Measurements from ENCODE around the gene ODF2. TPM values are rescaled to one million over a fixed set of nuclear protein-coding genes. Genes with fewer than 3 reads are reported as not detected.
"Not testable (repeated sequence)": the region's sequence is repeated elsewhere in the genome, so short reads cannot be mapped to it uniquely, and the experiment has no call there.

The ODF2 gene
- total RNA-seq, 1 donor from 2014 or later, result 32.6 TPM

DNA sequence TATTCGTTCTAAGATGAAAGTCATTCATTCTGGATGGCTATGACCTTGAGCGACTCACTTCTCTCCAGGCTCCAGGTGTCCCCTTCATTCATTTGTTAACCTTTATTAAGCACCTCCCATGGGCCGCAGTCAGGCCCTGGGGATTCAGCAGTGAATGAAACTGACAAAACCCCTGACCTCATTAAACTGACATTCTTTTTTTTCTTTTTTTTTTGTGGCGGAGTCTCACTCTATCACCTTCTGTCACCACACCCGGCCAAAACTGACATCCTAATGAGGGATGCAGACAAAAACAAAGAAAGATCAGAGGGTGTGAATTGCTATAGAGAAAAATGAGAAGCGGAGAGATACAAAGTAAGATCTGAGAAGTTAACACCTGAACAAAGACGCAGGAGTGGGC lies 16.5 kb upstream of the ODF2 start:
- H3K4me3 ChIP-seq (ENCODE audit: low read depth, low read length), result no peak overlapping the region
- TF ChIP-seq, protein P1, sequence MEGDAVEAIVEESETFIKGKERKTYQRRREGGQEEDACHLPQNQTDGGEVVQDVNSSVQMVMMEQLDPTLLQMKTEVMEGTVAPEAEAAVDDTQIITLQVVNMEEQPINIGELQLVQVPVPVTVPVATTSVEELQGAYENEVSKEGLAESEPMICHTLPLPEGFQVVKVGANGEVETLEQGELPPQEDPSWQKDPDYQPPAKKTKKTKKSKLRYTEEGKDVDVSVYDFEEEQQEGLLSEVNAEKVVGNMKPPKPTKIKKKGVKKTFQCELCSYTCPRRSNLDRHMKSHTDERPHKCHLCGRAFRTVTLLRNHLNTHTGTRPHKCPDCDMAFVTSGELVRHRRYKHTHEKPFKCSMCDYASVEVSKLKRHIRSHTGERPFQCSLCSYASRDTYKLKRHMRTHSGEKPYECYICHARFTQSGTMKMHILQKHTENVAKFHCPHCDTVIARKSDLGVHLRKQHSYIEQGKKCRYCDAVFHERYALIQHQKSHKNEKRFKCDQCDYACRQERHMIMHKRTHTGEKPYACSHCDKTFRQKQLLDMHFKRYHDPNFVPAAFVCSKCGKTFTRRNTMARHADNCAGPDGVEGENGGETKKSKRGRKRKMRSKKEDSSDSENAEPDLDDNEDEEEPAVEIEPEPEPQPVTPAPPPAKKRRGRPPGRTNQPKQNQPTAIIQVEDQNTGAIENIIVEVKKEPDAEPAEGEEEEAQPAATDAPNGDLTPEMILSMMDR (conservative IDR thresholded peaks at IDR 0.05; ENCODE audit: low read depth, low read length), result no peak
- DNase-seq (ENCODE audit: low read depth), result no peak

DNA sequence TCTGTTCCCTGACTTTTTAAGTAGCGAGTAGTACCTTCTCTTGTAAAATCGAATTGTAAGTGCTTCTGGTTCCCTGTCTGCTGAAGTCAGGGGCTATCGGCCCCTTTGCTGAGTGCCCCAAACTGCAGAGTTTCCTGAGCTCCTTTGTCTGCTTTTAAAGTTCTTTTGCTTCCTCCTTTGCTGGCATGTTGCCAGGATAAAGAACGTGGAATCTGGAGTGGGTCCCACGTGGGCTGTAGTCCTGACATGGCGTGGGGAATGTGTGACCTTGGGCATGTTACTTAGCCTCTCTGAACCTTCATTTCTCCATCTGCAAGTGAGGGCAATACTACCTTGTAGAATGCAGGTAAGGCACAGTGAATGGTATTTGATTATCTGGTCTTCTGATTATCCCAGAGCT lies 13.7 kb upstream of the ODF2 start:
- TF ChIP-seq, protein P1 (conservative IDR thresholded peaks at IDR 0.05; ENCODE audit: low read depth, low read length), result no peak
- H3K4me3 ChIP-seq (ENCODE audit: low read depth, low read length), result no peak overlapping the region
- DNase-seq (ENCODE audit: low read depth), result no peak

DNA sequence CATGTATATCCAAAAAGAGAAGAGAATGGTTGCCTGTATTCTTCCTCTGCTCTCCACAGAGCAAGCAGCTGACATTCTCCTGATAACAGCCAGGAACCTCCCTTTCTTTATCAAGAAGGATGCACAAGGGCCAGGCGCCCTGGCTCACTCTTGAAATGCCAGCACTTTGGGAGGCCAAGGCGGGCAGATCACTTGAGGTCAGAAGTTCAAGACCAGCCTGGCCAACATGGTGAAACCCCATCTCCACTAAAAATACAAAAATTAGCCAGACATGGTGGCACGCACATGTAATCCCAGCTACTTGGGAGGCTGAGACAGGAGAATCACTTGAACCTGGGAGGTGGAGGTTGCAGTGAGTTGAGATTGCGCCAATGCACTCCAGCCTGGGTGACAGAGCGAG lies 9.3 kb upstream of the ODF2 start:
- not testable (repeated sequence) for H3K4me3 ChIP-seq (ENCODE audit: low read depth, low read length)

DNA sequence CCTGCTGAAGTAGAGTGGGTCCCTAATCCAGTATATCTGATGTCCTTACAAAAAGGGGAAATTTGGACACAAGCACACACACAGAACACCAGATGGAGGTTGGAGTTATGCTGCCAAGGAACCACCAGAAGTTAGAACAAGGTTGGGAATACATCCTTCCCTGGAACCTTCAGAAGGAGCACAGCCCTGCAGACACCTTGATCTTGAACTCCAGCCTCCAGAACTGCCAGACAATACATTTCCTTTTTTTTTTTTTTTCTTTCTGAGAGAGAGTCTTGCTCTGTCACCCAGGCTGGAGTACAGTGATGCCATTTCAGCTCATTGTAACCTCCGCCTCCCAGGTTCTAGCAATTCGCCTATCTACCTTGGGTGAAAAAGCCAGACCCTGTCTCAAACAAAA lies 7.1 kb upstream of the ODF2 start:
- no peak overlapping the region for H3K4me3 ChIP-seq (ENCODE audit: low read depth, low read length)
- TF ChIP-seq, protein P1 (conservative IDR thresholded peaks at IDR 0.05; ENCODE audit: low read depth, low read length), result no peak
- DNase-seq (ENCODE audit: low read depth), result no peak

More for the DNA sequence above, 9.3 kb upstream of the ODF2 start:
- DNase-seq (ENCODE audit: low read depth), result not testable (repeated sequence)

DNA sequence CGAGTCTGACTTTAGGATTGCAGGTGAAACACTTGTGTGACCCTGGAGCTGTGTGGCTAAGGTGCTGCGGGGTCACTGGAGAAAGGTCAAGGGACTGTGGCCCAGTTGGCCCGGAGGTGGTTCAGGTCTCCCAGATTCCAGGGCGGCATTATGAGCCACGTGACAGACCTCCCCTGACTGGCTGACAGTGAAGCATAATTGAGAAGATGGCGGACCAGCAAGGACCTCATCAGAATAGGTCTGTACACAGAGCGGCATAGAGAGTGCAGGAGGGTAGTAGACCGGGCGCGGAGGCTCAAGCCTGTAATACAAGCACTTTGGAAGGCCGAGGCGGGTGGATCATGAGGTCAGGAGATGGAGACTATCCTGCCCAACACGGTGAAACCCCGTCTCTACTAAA lies 815 bp upstream of the ODF2 start:
- DNase-seq (ENCODE audit: low read depth), result no peak
- TF ChIP-seq, protein P1 (conservative IDR thresholded peaks at IDR 0.05; ENCODE audit: low read depth, low read length), result no peak
- no peak overlapping the region for H3K4me3 ChIP-seq (ENCODE audit: low read depth, low read length)

DNA sequence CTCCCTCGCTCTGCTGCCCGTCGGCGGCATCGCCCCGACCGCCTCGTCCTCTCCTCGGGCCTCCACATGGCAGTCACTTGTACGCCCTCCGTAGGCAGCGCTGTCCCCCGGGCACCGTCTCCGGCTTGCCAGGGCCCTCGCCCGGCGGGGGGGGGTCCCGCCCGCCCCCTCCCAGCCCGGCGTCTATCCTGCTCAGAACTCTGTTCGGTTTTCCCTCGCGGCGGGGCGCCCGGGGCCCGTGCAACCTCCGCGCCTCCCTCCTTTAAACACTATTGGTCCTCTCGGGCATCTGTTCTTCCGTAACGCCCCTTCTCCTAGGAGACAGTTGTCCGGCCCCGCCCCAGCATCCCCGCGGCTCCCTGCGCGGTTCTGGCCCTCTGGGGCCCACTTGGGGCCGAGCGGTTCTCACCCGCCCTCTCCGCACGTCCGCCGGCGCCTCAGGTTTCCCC lies 831 bp downstream of the ODF2 start:
- DNase-seq (ENCODE audit: low read depth), result no peak
- TF ChIP-seq, protein P1 (conservative IDR thresholded peaks at IDR 0.05; ENCODE audit: low read depth, low read length), result no peak
- peak overlapping the region; percentile 76 for H3K4me3 ChIP-seq (ENCODE audit: low read depth, low read length)

DNA sequence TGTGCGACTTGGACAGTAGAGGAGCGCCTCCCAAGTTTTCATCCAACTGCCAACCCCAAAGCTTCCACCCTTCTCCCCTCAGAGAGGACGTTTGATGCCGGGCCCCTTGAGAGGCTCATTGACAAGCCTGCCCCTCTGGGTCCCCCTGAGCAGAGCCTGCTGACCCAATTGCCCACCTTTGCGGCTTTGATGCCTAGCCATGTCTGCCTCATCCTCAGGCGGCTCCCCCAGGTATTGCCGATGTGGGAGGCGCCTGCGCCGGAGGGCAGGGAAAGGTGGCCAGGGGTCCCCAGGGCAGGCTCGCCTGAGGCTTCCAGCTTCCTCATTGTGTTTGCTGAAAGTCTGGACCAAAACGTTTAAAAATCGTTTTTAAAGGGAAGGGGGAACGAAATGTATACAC lies 1.4 kb downstream of the ODF2 start:
- TF ChIP-seq, protein P1 (conservative IDR thresholded peaks at IDR 0.05; ENCODE audit: low read depth, low read length), result no peak
- no peak for DNase-seq (ENCODE audit: low read depth)
- H3K4me3 ChIP-seq (ENCODE audit: low read depth, low read length), result peak overlapping the region; percentile 76
